ENCODE measurements around the gene HIGD2B. TPM values are rescaled to one million over a fixed set of nuclear protein-coding genes. Genes with fewer than 3 reads are reported as not detected.
A peak's percentile ranks its signal among the peaks of the same experiment; 100 is the strongest.
"Not testable (repeated sequence)": the region's sequence is repeated elsewhere in the genome, so short reads cannot be mapped to it uniquely, and the experiment has no call there.

The HIGD2B gene
- total RNA-seq, 1 donor = under 0.01 TPM

DNA sequence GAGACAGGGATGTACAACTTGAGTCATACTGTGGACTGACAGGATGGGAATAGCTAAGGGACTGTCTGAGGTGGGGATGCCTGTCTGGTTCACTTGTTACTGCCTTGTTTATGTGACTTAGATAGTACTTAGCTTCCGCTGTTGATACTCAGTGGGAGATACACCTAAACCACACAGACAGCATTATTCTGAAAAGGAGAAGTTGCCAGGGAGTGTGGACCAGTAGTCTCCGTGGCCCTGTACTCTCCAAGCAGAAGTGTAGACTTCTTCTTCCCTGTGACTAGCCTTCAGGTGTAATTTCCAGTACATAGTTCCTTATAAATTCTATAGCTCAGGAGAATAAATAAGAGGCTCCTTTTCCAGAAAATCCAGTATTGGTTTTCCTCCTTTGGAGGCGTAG, 5.1 kb downstream of the HIGD2B start:
- peak in 1 of 3 donors; percentile 34 for DNase-seq (ENCODE audit: low read depth in 2 of 3, low spot score in 2 of 3)

DNA sequence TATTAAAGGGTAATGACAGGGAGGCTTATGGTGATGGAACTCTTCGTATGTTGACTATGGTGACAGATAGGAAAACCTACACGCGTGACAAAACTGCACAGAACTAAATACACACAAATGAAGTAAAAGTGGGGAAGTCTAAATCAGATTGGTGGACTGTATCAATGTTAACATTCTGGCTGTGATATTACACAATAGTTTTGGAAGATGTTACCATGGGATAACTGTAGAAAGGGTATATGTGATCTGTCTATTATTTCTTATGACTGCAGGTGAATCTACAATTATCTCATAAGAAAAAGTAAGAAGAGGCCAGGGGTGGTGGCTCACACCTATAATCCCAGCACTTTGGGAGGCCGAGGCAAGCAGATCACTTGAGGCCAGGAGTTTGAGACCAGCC, 9.1 kb downstream of the HIGD2B start:
- DNase-seq (ENCODE audit: low read depth in 2 of 3, low spot score in 2 of 3) = no peak

GRCh38 chr15:72671525-72671924, 14.5 kb downstream of the HIGD2B start:
- DNase-seq (ENCODE audit: low read depth in 2 of 3, low spot score in 2 of 3) = no peak

DNA sequence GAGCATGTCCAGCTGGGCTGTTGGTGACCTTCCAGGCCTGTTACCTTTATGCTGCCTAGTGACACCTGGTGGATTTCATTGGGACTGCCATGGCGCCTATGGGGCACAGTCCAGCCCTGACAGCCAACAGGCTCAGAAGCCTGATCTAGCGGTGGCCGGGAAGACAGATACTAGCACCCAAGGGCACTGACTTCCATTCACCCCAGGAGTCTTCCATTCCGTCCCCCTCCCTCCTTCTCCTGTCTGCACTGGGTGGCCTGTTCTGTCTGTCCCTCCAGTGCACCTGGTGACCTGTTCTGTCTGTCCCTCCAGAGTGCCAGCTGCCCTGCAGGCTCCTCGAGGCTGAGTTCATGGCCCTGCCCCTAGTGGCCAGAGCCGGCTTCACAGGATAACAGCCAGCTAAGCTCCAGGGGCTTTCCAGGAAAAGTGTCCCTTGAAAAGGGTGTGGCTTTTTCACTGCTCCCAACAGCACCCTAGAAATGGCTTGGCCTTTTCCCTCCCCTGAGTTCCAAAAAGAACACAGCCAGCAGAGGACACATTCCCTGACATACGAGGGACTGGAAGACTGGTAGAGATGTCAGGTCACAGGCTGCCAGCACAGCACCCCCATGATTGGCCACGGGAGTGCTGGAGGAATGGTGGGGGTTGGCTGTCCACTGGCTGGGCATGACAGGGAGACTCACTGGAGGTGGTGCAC, 15.2 kb downstream of the HIGD2B start:
- peak; percentile 29 to 76 (median 73) for DNase-seq (ENCODE audit: low read depth in 2 of 3, low spot score in 2 of 3)

DNA sequence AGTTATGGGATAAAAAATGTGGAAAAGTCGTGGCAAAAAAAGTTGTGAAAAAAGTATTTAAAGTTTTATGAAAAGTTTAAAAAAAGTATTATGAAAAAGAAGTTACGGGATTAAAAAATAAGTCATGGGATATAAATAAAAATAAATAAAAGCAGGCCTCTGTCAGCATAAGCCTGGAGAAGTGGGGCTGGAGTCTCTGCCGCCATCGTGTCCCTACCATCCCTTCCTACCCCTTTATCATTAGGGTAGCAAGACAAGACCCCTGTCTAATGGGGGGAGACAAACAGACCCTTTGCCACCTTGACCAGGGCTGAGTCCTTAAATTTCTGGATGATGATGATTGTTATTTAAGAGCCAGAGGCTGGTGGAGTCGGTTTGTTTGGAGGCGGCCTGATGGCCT, 16.2 kb downstream of the HIGD2B start:
- not testable (repeated sequence) for DNase-seq (ENCODE audit: low read depth in 2 of 3, low spot score in 2 of 3)

- DNase-seq (ENCODE audit: low read depth in 2 of 3, low spot score in 2 of 3) = not testable (repeated sequence)
Measured at GRCh38 chr15:72665706-72666105, 20.3 kb downstream of the HIGD2B start.

DNA sequence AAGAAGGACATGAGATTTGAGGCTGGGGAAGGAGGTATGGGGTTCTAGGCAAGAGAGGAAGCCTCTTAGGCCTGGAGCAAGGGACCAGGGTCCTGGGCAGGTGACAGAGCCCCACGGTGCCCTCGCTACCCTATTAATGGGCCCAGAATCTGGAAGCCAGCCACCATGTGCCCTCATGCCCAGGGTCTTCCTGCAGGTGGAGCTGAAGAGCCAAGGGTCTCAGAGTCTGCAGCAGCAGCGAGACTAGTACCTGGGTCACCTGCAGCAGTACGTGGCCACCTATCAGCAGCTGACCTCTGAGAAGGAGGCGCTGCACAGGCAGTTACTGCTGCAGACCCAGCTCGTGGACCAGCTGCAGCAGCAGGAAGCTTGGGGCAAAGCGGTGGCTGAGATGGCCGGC, 22.1 kb downstream of the HIGD2B start:
- not testable (repeated sequence) for DNase-seq (ENCODE audit: low read depth in 2 of 3, low spot score in 2 of 3)

DNA sequence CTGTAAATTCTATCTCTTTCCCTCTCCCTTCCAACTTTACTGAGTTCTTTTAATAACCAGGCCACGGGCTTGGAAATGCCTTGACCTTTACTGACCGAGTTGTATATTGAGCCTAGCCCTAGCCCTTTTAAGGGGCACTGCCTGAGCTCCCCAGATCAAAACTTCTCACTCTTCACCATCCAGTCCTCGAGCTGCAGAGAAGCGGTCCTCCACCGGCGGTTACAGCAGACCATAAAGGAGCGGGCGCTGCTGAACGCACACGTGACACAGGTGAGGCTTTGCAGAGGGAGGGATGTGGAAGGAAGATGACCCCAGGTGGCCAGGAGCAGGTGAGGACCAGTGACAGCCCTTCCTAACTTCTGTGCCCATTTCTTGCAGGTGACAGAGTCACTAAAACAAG, 24.9 kb downstream of the HIGD2B start:
- DNase-seq (ENCODE audit: low read depth in 2 of 3, low spot score in 2 of 3) = not testable (repeated sequence)

DNA sequence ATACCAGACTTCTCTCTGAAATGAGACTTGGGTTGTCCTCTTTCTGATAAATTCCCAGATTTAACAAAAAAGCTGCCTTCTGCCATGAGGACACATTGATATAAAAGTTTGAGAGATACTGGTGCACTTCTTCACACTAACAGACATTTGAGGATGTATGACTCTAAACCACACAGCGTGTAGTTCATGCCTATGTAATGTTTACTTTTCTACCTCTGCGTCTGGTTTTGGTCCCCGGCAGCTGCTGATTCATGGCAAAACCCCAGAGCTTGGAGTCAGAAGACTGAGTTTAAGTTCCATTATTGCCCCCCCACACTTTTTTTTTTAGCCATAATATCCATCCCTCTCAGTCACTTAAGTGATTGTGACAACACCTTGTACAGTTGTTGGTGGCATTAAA, 30.0 kb downstream of the HIGD2B start:
- not testable (repeated sequence) for DNase-seq (ENCODE audit: low read depth in 2 of 3, low spot score in 2 of 3)

GRCh38 chr15:72654397-72654796, 31.6 kb downstream of the HIGD2B start, which contains the start of gene GOLGA6B:
Gene GOLGA6B, plus strand, starts transcription at chr15:72654697. Its CDS starts 41 bp downstream, at chr15:72654738.
- DNase-seq (ENCODE audit: low read depth in 2 of 3, low spot score in 2 of 3) = not testable (repeated sequence)

GRCh38 chr15:72648631-72649253, 37.2 kb downstream of the HIGD2B start:
- not testable (repeated sequence) for DNase-seq (ENCODE audit: low read depth in 2 of 3, low spot score in 2 of 3)

DNA sequence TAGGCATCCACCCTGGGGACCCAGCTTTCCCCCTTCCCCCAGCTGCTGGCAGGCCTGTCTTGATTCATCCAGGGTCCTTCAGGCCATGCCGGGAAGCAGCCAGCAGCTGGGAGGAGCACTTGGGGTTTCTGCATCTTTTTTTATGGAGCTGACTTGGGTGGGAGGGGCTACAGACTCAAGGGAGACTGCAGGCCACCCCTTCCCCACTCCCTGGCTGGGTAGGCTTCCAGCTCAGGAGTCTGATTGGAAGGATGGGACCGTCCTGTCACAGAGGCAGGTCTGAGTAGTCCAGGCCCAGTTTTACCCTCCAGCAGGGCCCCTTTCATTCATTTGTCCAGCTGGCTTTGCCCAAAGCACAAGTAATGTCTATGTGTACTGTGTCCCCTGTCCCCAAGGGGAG, 43.7 kb downstream of the HIGD2B start:
- not testable (repeated sequence) for DNase-seq (ENCODE audit: low read depth in 2 of 3, low spot score in 2 of 3)

GRCh38 chr15:72639759-72640483, 46.1 kb downstream of the HIGD2B start:
- not testable (repeated sequence) for DNase-seq (ENCODE audit: low read depth in 2 of 3, low spot score in 2 of 3)

DNA sequence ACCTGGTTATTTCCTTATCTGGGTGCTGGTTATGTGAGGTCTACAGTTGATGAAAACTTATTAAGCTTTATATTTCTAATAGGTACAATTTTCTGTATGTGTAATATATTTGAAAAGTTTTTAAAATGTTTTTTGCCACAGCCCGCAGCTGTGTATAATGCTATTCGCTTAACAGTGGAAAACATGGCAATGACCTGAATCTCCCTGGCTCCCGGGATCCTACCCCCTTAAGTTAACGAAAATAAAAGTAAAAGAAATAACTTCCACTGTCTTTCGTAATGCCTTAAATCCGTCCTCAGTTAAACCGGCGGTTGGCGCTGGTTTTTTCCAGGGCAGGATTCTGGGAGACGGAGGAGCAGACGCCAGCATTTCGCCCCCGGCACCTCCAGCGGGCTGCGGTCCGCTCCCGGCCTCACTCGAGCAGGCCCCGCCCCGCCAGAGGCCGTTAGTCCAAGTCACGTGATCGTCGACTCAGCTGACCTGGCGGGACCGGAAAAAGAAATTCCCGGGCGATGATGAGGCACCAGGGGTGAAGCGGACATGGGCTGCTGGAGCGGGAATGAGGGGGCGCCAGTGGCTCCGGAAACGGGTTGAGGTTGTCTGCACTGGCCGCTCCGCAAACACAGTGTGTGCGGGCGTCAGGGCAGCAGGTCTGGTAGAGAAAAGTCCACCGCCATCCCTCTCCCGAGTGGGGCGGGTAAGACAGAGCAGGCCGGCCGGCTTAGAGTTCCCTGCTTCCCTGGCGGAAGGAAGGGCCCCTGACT, 49.3 kb downstream of the HIGD2B start:
- peak in 2 of 3 donors; percentile 33 to 63 for DNase-seq (ENCODE audit: low read depth in 2 of 3, low spot score in 2 of 3)

- DNase-seq (ENCODE audit: low read depth in 2 of 3, low spot score in 2 of 3) = not testable (repeated sequence)
Measured at GRCh38 chr15:72629068-72629570, 56.9 kb downstream of the HIGD2B start.

- DNase-seq (ENCODE audit: low read depth in 2 of 3, low spot score in 2 of 3) = not testable (repeated sequence)
Measured at GRCh38 chr15:72628249-72629067, 57.5 kb downstream of the HIGD2B start.

DNA sequence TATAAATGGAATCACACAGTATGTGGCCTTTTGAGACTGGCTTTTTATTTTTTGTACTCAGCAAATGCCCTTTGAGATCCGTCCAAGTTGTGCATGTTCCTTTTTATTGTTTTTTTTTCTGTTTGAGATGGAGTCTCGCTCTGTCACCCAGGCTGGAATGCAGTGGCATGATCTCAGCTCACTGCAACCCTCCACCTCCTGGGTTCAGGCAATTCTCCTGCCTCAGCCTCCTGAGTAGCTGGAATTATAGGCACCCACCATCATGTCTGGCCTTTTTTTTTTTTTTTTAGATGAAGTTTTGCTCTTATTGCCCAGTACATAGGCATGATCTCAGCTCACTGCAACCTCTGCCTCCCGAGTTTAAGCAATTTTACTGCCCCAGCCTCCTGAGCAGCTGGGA, 59.8 kb downstream of the HIGD2B start:
- DNase-seq (ENCODE audit: low read depth in 2 of 3, low spot score in 2 of 3) = not testable (repeated sequence)

All from hematopoietic multipotent progenitor cell (in vitro differentiated cells).